Measurements from ENCODE around the gene KLF1. TPM values are rescaled to one million over a fixed set of nuclear protein-coding genes. Genes with fewer than 3 reads are reported as not detected.

Gene KLF1
- total and polyA plus RNA-seq, 2 donors (not counting 1 experiment from before 2014, with no cell fraction given), result not detected

- Histone ChIP-seq H3K79me2 (ENCODE audit: control insufficient read depth, insufficient read depth, low read length) (peaks cover 20% of the 10 kb centered on the region), H3K9me3 (ENCODE audit: control insufficient read depth, insufficient read depth, low read depth, low read length) (no peaks in the 10 kb centered on the region), H4K20me1 (ENCODE audit: control insufficient read depth, extremely low read depth, insufficient read depth, low read length) (no peaks in the 10 kb centered on the region), H3K4me1 (ENCODE audit: control insufficient read depth, extremely low read depth, insufficient read depth, low read length) (peaks cover 7% of the 10 kb centered on the region), H3K9ac (ENCODE audit: insufficient read depth, low read length) (peak within 1 kb of the TSS; percentile 90), H3K4me3 (replicated peaks in 1 of 4; ENCODE audit: control extremely low read depth in 1 of 4, insufficient read depth in 1 of 4, low read depth in 3 of 4, low read length in 4 of 4) (peak within 1 kb of the TSS; percentile 71 to 96 (median 86)), H3K36me3 (ENCODE audit: control insufficient read depth, insufficient read depth, low read length) (peaks cover 12% of the 10 kb centered on the region), H2AFZ (ENCODE audit: low read length) (peak within 1 kb of the TSS; percentile 98), H3K27me3 (ENCODE audit: control insufficient read depth, insufficient read depth, low read length) (no peaks in the 10 kb centered on the region), H3K27ac (ENCODE audit: insufficient read depth, low read length) (peak within 1 kb of the TSS; percentile 75), H3K4me2 (ENCODE audit: extremely low read depth, insufficient read depth, low read length) (peak within 1 kb of the TSS; percentile 97)
- TF ChIP-seq EZH2 (IDR thresholded peaks at IDR 0.05; ENCODE audit: low read length, missing control alignments), result no peak
- DNase-seq (ENCODE audit: low read depth in 2 of 2), result peak; percentile 88 to 89
Observed at GRCh38 chr19:12933287-12934072, 46.5 kb upstream of the KLF1 start, which contains the start of gene FARSA. TSS of gene FARSA (minus strand) at chr19:12933711. CDS start at chr19:12933696, 15 bp downstream.

GRCh38 chr19:12932392-12933286 lies 45.6 kb upstream of the KLF1 start:
- Histone ChIP-seq H3K36me3 (ENCODE audit: control insufficient read depth, insufficient read depth, low read length) (peaks cover 16% of the 10 kb centered on the region), H2AFZ (ENCODE audit: low read length) (peak overlapping the region; percentile 61), H3K4me2 (ENCODE audit: extremely low read depth, insufficient read depth, low read length) (peak overlapping the region; percentile 97), H3K27ac (ENCODE audit: insufficient read depth, low read length) (peak overlapping the region; percentile 75), H3K79me2 (ENCODE audit: control insufficient read depth, insufficient read depth, low read length) (peaks cover 20% of the 10 kb centered on the region), H3K9ac (ENCODE audit: insufficient read depth, low read length) (peak overlapping the region; percentile 90), H3K4me3 (replicated peaks in 1 of 4; ENCODE audit: control extremely low read depth in 1 of 4, insufficient read depth in 1 of 4, low read depth in 3 of 4, low read length in 4 of 4) (peak overlapping the region; percentile 71 to 96 (median 86)), H4K20me1 (ENCODE audit: control insufficient read depth, extremely low read depth, insufficient read depth, low read length) (no peaks in the 10 kb centered on the region), H3K4me1 (ENCODE audit: control insufficient read depth, extremely low read depth, insufficient read depth, low read length) (peaks cover 4% of the 10 kb centered on the region), H3K9me3 (ENCODE audit: control insufficient read depth, insufficient read depth, low read depth, low read length) (no peaks in the 10 kb centered on the region), H3K27me3 (ENCODE audit: control insufficient read depth, insufficient read depth, low read length) (no peaks in the 10 kb centered on the region)
- TF ChIP-seq EZH2 (IDR thresholded peaks at IDR 0.05; ENCODE audit: low read length, missing control alignments) (no peak), CTCF (conservative IDR thresholded peaks at IDR 0.05 in 1 of 2, IDR thresholded peaks at IDR 0.05 in 1 of 2; ENCODE audit: low read depth in 1 of 2, low read length in 2 of 2) (no peak)
- DNase-seq (ENCODE audit: low read depth in 2 of 2), result no peak

- no peak for TF ChIP-seq EZH2 (IDR thresholded peaks at IDR 0.05; ENCODE audit: low read length, missing control alignments)
- TF ChIP-seq CTCF (conservative IDR thresholded peaks at IDR 0.05 in 1 of 2, IDR thresholded peaks at IDR 0.05 in 1 of 2; ENCODE audit: low read depth in 1 of 2, low read length in 2 of 2), result no peak
- H3K27ac ChIP-seq (ENCODE audit: insufficient read depth, low read length), result no peak overlapping the region
- no peak overlapping the region for H3K4me2 ChIP-seq (ENCODE audit: extremely low read depth, insufficient read depth, low read length)
- no peaks in the 10 kb centered on the region for H3K27me3 ChIP-seq (ENCODE audit: control insufficient read depth, insufficient read depth, low read length)
- H3K79me2 ChIP-seq (ENCODE audit: control insufficient read depth, insufficient read depth, low read length), result peaks cover 20% of the 10 kb centered on the region
- no peaks in the 10 kb centered on the region for H4K20me1 ChIP-seq (ENCODE audit: control insufficient read depth, extremely low read depth, insufficient read depth, low read length)
- H3K4me3 ChIP-seq (replicated peaks in 1 of 4; ENCODE audit: control extremely low read depth in 1 of 4, insufficient read depth in 1 of 4, low read depth in 3 of 4, low read length in 4 of 4), result no peak overlapping the region
- no peaks in the 10 kb centered on the region for H3K4me1 ChIP-seq (ENCODE audit: control insufficient read depth, extremely low read depth, insufficient read depth, low read length)
- no peak overlapping the region for H2AFZ ChIP-seq (ENCODE audit: low read length)
- no peaks in the 10 kb centered on the region for H3K9me3 ChIP-seq (ENCODE audit: control insufficient read depth, insufficient read depth, low read depth, low read length)
- DNase-seq (ENCODE audit: low read depth in 2 of 2), result no peak
- H3K36me3 ChIP-seq (ENCODE audit: control insufficient read depth, insufficient read depth, low read length), result peaks cover 21% of the 10 kb centered on the region
- no peak overlapping the region for H3K9ac ChIP-seq (ENCODE audit: insufficient read depth, low read length)
Observed at GRCh38 chr19:12930002-12930645, 43.1 kb upstream of the KLF1 start.
